Liver (tissue), 3 donors: ENCODE measurements around the gene LRRC37A3.

Experiments
- CTCF ChIP-seq: fragments of 150-350 bp; IDR thresholded peaks from 2 replicates; pipeline ENCODE4 v1.5.1; 2017; ENCODE audit warnings: improper control_type of control experiment, low read depth, low read length; ENCODE audit not compliant: missing input control
- GABPA ChIP-seq, 2 donors: IDR thresholded peaks in 1 of 2; conservative IDR thresholded peaks in 1 of 2; 2 replicates each; pipeline ENCODE4 v1.6.1; 2016; ENCODE audit warnings: antibody characterized with exemption in 2 of 2, mild to moderate bottlenecking in 1 of 2, moderate library complexity in 1 of 2
- JUND ChIP-seq, 2 donors: IDR thresholded peaks; 2 replicates each; pipeline ENCODE4 v1.6.1; 2016; ENCODE audit warnings: antibody characterized with exemption in 2 of 2
- RAD21 ChIP-seq, 2 donors: IDR thresholded peaks; 2 replicates each; pipeline ENCODE4 v1.6.1; 2016; ENCODE audit warnings: antibody characterized with exemption in 2 of 2, mild to moderate bottlenecking in 2 of 2
- SP1 ChIP-seq: IDR thresholded peaks from 2 replicates; pipeline ENCODE4 v1.6.1; 2018; ENCODE audit warnings: antibody characterized with exemption, mild to moderate bottlenecking
- TAF1 ChIP-seq: conservative IDR thresholded peaks from 2 replicates; pipeline ENCODE4 v1.6.1; 2016; ENCODE audit warnings: antibody characterized with exemption, mild to moderate bottlenecking
- donor health status: healthy.
- donor health status: healthy.

GRCh38 chr17:64950871-64951270 is 31.6 kb upstream of the LRRC37A3 start:
- TF ChIP-seq JUND (IDR thresholded peaks at IDR 0.05) (no peak), CTCF (no peak), TAF1 (no peak), SP1 (no peak), GABPA (IDR thresholded peaks at IDR 0.05 in 1 of 2, conservative IDR thresholded peaks at IDR 0.05 in 1 of 2) (no peak), RAD21 (IDR thresholded peaks at IDR 0.05) (no peak)
